GM23248 (cell line): ENCODE data around the gene IKZF4. TPM values are rescaled to one million over a fixed set of nuclear protein-coding genes. Genes with fewer than 3 reads are reported as not detected.

Experiments
- DNase-seq: peaks from one replicate; pipeline ENCODE4 v3.0.0-alpha.2; 2015
- H2AFZ ChIP-seq: fragments of 200-600 bp; sonication (generic); 2 replicates; pipeline ENCODE4 v1.6.1; 2016; ENCODE audit warnings: antibody characterized with exemption
- H3F3A ChIP-seq: fragments of 200-600 bp; sonication (generic); 2 replicates; pipeline ENCODE4 v1.6.1; 2016; ENCODE audit warnings: mild to moderate bottlenecking, antibody characterized with exemption, mixed run types; ENCODE audit not compliant: insufficient read depth
- H3K27ac ChIP-seq: fragments of 200-600 bp; sonication (generic); 2 replicates; pipeline ENCODE4 v1.5.1; 2016; ENCODE audit warnings: mild to moderate bottlenecking
- H3K27me3 ChIP-seq: fragments of 200-600 bp; sonication (generic); replicated peaks from 2 replicates; pipeline ENCODE4 v1.6.1; 2016; ENCODE audit warnings: mild to moderate bottlenecking; ENCODE audit not compliant: insufficient read depth
- H3K36me3 ChIP-seq: fragments of 200-600 bp; sonication (generic); 2 replicates; pipeline ENCODE4 v1.6.1; 2016; ENCODE audit warnings: low read depth, mild to moderate bottlenecking
- H3K4me1 ChIP-seq: fragments of 200-600 bp; sonication (generic); 2 replicates; pipeline ENCODE4 v1.6.1; 2016; ENCODE audit warnings: mild to moderate bottlenecking; ENCODE audit not compliant: insufficient read depth
- H3K4me2 ChIP-seq: fragments of 200-600 bp; sonication (generic); one replicate; pipeline ENCODE4 v1.6.1; 2016; ENCODE audit warnings: mild to moderate bottlenecking; ENCODE audit not compliant: unreplicated experiment
- H3K4me3 ChIP-seq: fragments of 200-600 bp; sonication (generic); 2 replicates; pipeline ENCODE4 v1.5.1; 2016; ENCODE audit warnings: mild to moderate bottlenecking
- H3K79me2 ChIP-seq: fragments of 200-600 bp; sonication (generic); 2 replicates; pipeline ENCODE4 v1.6.1; 2016; ENCODE audit warnings: mild to moderate bottlenecking; ENCODE audit not compliant: insufficient read depth
- H3K9ac ChIP-seq: fragments of 200-600 bp; sonication (generic); 2 replicates; pipeline ENCODE4 v1.6.1; 2016; ENCODE audit warnings: mild to moderate bottlenecking
- H3K9me2 ChIP-seq: fragments of 200-600 bp; sonication (generic); 2 replicates; pipeline ENCODE4 v1.6.1; 2016; ENCODE audit warnings: mixed run types, mild to moderate bottlenecking, moderate library complexity; ENCODE audit not compliant: insufficient read depth
- H3K9me3 ChIP-seq: fragments of 200-600 bp; sonication (generic); one replicate; pipeline ENCODE4 v1.6.1; 2017; ENCODE audit warnings: low read depth
- H4K20me1 ChIP-seq: fragments of 200-600 bp; sonication (generic); 2 replicates; pipeline ENCODE4 v1.6.0; 2016; ENCODE audit not compliant: insufficient read depth
- EZH2 ChIP-seq: fragments of 200-600 bp; sonication (generic); IDR thresholded peaks from 2 replicates; pipeline ENCODE4 v1.6.1; 2018; ENCODE audit warnings: antibody characterized with exemption, mild to moderate bottlenecking; ENCODE audit not compliant: insufficient read depth, poor library complexity, severe bottlenecking
- EZH2phosphoT487 ChIP-seq: fragments of 200-600 bp; sonication (generic); IDR thresholded peaks from 2 replicates; pipeline ENCODE4 v1.6.1; 2018; ENCODE audit warnings: antibody characterized with exemption, moderate library complexity, mild to moderate bottlenecking, low read depth; ENCODE audit not compliant: insufficient read depth
- WGBS, 2 experiments: methylation state at CpG; one replicate each; pipeline ENCODE4 v1.1.6; 2015 to 2017; ENCODE audit warnings: low lambda C conversion rate in 2 of 2, low coverage in 1 of 2; ENCODE audit errors: missing lambda C conversion rate in 2 of 2; 5-methylcytosine and 5-hydroxymethylcytosine counted together
- in situ Hi-C: fragments of 300-500 bp; cut with MboI; formaldehyde crosslinking; loops from 2 replicates; pipeline ENCODE4 v1.15.0; 2020
- polyA plus RNA-seq: library from polyadenylated mRNA; unstranded; fragments of >200 nt; fragmentation: Nextera tagmentation; extraction: Ambion mirVana; gene quantifications from 2 replicates; pipeline ENCODE4 v1.2.1, GENCODE V29; 2016
- total RNA-seq: library from RNA; depleted of rRNA; stranded (reverse); fragments of >200 nt; shearing (Covaris generic); gene quantifications from 2 replicates; pipeline ENCODE4 v1.2.3, GENCODE V29; 2014

IKZF4 gene
- total and polyA plus RNA-seq, 2 experiments from 2014 or later: 0.99 to 1.4 TPM

GRCh38 chr12:56017181-56017580, 3.7 kb upstream of the IKZF4 start:
- Histone ChIP-seq H3K27ac (no peak overlapping the region), H3K9ac (no peak overlapping the region), H3K27me3 (no peaks in the 10 kb centered on the region), H3K4me3 (no peak overlapping the region), H2AFZ (no peak overlapping the region), H3K4me2 (no peak overlapping the region), H3F3A (no peaks in the 10 kb centered on the region), H3K36me3 (no peaks in the 10 kb centered on the region), H3K9me3 (no peaks in the 10 kb centered on the region), H4K20me1 (no peaks in the 10 kb centered on the region), H3K9me2 (no peaks in the 10 kb centered on the region), H3K4me1 (no peaks in the 10 kb centered on the region), H3K79me2 (no peaks in the 10 kb centered on the region)
- DNase-seq: no peak
- 94 to 97% methylated on average over 4 of the region's 4 CpGs for WGBS, 2 experiments
- in situ Hi-C loops: no loop called here
- TF ChIP-seq EZH2 (no peak), EZH2phosphoT487 (no peak)

- Histone ChIP-seq H3K27me3 (no peaks in the 10 kb centered on the region), H3K9ac (no peak overlapping the region), H3K4me1 (no peaks in the 10 kb centered on the region), H3K4me3 (no peak overlapping the region), H3K27ac (no peak overlapping the region), H2AFZ (no peak overlapping the region), H3K79me2 (no peaks in the 10 kb centered on the region), H3K9me3 (no peaks in the 10 kb centered on the region), H4K20me1 (no peaks in the 10 kb centered on the region), H3K36me3 (no peaks in the 10 kb centered on the region), H3K4me2 (no peak overlapping the region), H3F3A (no peaks in the 10 kb centered on the region), H3K9me2 (no peaks in the 10 kb centered on the region)
- in situ Hi-C loops: no loop called here
- TF ChIP-seq EZH2 (no peak), EZH2phosphoT487 (no peak)
- WGBS, 2 experiments: 100% methylated on average over 1 of the region's 1 CpG
- DNase-seq: no peak
Measured at GRCh38 chr12:56018356-56018755, 2.5 kb upstream of the IKZF4 start.

GRCh38 chr12:56021889-56022497, 1.1 kb downstream of the IKZF4 start:
- no peaks in the 10 kb centered on the region for H3K27me3 ChIP-seq
- H3K9ac ChIP-seq: no peak overlapping the region
- H3K4me3 ChIP-seq: no peak overlapping the region
- H3K4me1 ChIP-seq: no peaks in the 10 kb centered on the region
- no peaks in the 10 kb centered on the region for H3K79me2 ChIP-seq
- H3F3A ChIP-seq: no peaks in the 10 kb centered on the region
- H3K36me3 ChIP-seq: no peaks in the 10 kb centered on the region
- TF ChIP-seq EZH2phosphoT487 (no peak), EZH2 (no peak)
- no peaks in the 10 kb centered on the region for H4K20me1 ChIP-seq
- H3K27ac ChIP-seq: no peak overlapping the region
- no peak overlapping the region for H2AFZ ChIP-seq
- WGBS, 2 experiments: 73 to 77% methylated on average over 2 of the region's 2 CpGs
- in situ Hi-C loops: no loop called here
- no peak overlapping the region for H3K4me2 ChIP-seq
- no peak for DNase-seq
- H3K9me3 ChIP-seq: no peaks in the 10 kb centered on the region
- no peaks in the 10 kb centered on the region for H3K9me2 ChIP-seq

GRCh38 chr12:56028511-56029165, 7.8 kb downstream of the IKZF4 start:
- Histone ChIP-seq H3K27ac (peak overlapping the region; percentile 72), H3K9me3 (no peaks in the 10 kb centered on the region), H3K4me1 (peaks cover 12% of the 10 kb centered on the region), H3K9ac (peak overlapping the region; percentile 49), H2AFZ (peak overlapping the region; percentile 73), H3K36me3 (no peaks in the 10 kb centered on the region), H3K27me3 (no peaks in the 10 kb centered on the region), H3K4me2 (peak overlapping the region; percentile 46), H4K20me1 (no peaks in the 10 kb centered on the region), H3K79me2 (no peaks in the 10 kb centered on the region), H3F3A (peaks cover 22% of the 10 kb centered on the region), H3K4me3 (no peak overlapping the region), H3K9me2 (no peaks in the 10 kb centered on the region)
- TF ChIP-seq EZH2phosphoT487 (no peak), EZH2 (no peak)
- 73 to 76% methylated on average over 5 of the region's 5 CpGs for WGBS, 2 experiments
- DNase-seq: peak; percentile 26
- in situ Hi-C loops: no loop called here

GRCh38 chr12:56029166-56029519, 8.3 kb downstream of the IKZF4 start:
- Histone ChIP-seq H3K79me2 (no peaks in the 10 kb centered on the region), H3K27me3 (no peaks in the 10 kb centered on the region), H2AFZ (peak overlapping the region; percentile 73), H3K9me2 (no peaks in the 10 kb centered on the region), H3F3A (peaks cover 22% of the 10 kb centered on the region), H3K4me2 (peak overlapping the region; percentile 46), H3K4me3 (no peak overlapping the region), H3K9ac (peak overlapping the region; percentile 49), H3K36me3 (no peaks in the 10 kb centered on the region), H4K20me1 (no peaks in the 10 kb centered on the region), H3K4me1 (peaks cover 12% of the 10 kb centered on the region), H3K27ac (peak overlapping the region; percentile 72), H3K9me3 (no peaks in the 10 kb centered on the region)
- in situ Hi-C loops: no loop called here
- peak; percentile 72 for DNase-seq
- TF ChIP-seq EZH2phosphoT487 (no peak), EZH2 (no peak)
